GM18511 (cell line): ENCODE data around the gene SEMA5A.

ENCODE experiments used
- ATAC-seq: cut with Tn5 transposase; IDR thresholded peaks from one replicate; pipeline ENCODE4 v1.9.1; 2021; ENCODE audit warnings: mild to moderate bottlenecking, moderate library complexity; ENCODE audit not compliant: unreplicated experiment

SEMA5A gene

GRCh38 chr5:9515436-9515835, 30.4 kb downstream of the SEMA5A start:
- ATAC-seq: no peak

GRCh38 chr5:9514968-9515367, 30.9 kb downstream of the SEMA5A start:
- ATAC-seq: no peak

GRCh38 chr5:9513827-9514226, 32.0 kb downstream of the SEMA5A start:
- ATAC-seq: no peak

GRCh38 chr5:9512457-9512856, 33.4 kb downstream of the SEMA5A start:
- ATAC-seq: no peak

GRCh38 chr5:9507974-9508373, 37.9 kb downstream of the SEMA5A start:
- ATAC-seq: no peak

GRCh38 chr5:9505225-9505624, 40.6 kb downstream of the SEMA5A start:
- ATAC-seq: no peak

GRCh38 chr5:9502864-9503263, 43.0 kb downstream of the SEMA5A start:
- ATAC-seq: no peak

GRCh38 chr5:9502050-9502834, 43.6 kb downstream of the SEMA5A start:
- no peak for ATAC-seq

- ATAC-seq: no peak
Measured at GRCh38 chr5:9500625-9501024, 45.2 kb downstream of the SEMA5A start.

GRCh38 chr5:9500193-9500592, 45.7 kb downstream of the SEMA5A start:
- no peak for ATAC-seq

- peak; percentile 85 for ATAC-seq
Measured at GRCh38 chr5:9499498-9499876, 46.4 kb downstream of the SEMA5A start.

- ATAC-seq: peak; percentile 48
Measured at GRCh38 chr5:9498541-9499497, 47.1 kb downstream of the SEMA5A start.

GRCh38 chr5:9497347-9497746, 48.5 kb downstream of the SEMA5A start:
- no peak for ATAC-seq

- no peak for ATAC-seq
Measured at GRCh38 chr5:9496801-9497200, 49.1 kb downstream of the SEMA5A start.

- no peak for ATAC-seq
Measured at GRCh38 chr5:9495121-9495520, 50.8 kb downstream of the SEMA5A start.

GRCh38 chr5:9494301-9494700, 51.6 kb downstream of the SEMA5A start:
- no peak for ATAC-seq

- ATAC-seq: no peak
Measured at GRCh38 chr5:9490494-9491097, 55.3 kb downstream of the SEMA5A start.

GRCh38 chr5:9483779-9484178, 62.1 kb downstream of the SEMA5A start:
- no peak for ATAC-seq

- ATAC-seq: no peak
Measured at GRCh38 chr5:9483243-9483642, 62.6 kb downstream of the SEMA5A start.

- no peak for ATAC-seq
Measured at GRCh38 chr5:9482381-9482780, 63.5 kb downstream of the SEMA5A start.

- ATAC-seq: no peak
Measured at GRCh38 chr5:9480499-9480898, 65.4 kb downstream of the SEMA5A start.

- ATAC-seq: no peak
Measured at GRCh38 chr5:9479990-9480389, 65.9 kb downstream of the SEMA5A start.
